Right forelimb (tissue), 1 donor: ENCODE results near the gene PBX2.

Source experiments
- DNase-seq: peaks from one replicate; pipeline ENCODE4 v3.0.0-alpha.2; 2018

PBX2 gene

GRCh38 chr6:32170294-32170693 is 19.7 kb downstream of the PBX2 start:
- no peak for DNase-seq

GRCh38 chr6:32168807-32169591 is 21.0 kb downstream of the PBX2 start:
- no peak for DNase-seq

GRCh38 chr6:32168350-32168749 is 21.7 kb downstream of the PBX2 start:
- no peak for DNase-seq

- no peak for DNase-seq
Observed at GRCh38 chr6:32167761-32168262, 22.2 kb downstream of the PBX2 start.

GRCh38 chr6:32167154-32167760 is 22.7 kb downstream of the PBX2 start:
- DNase-seq: no peak

- no peak for DNase-seq
Observed at GRCh38 chr6:32166411-32167061, 23.5 kb downstream of the PBX2 start.

GRCh38 chr6:32164295-32164694 is 25.7 kb downstream of the PBX2 start, which contains the start of gene EGFL8:
Gene EGFL8 (plus strand): TSS chr6:32164595. CDS start chr6:32166166, 1,571 bp downstream.
- DNase-seq: no peak

GRCh38 chr6:32163559-32164258 is 26.3 kb downstream of the PBX2 start:
- no peak for DNase-seq

- no peak for DNase-seq
Observed at GRCh38 chr6:32158052-32158451, 31.9 kb downstream of the PBX2 start.

- no peak for DNase-seq
Observed at GRCh38 chr6:32156891-32157290, 33.1 kb downstream of the PBX2 start.

GRCh38 chr6:32154514-32155161 is 35.4 kb downstream of the PBX2 start:
- DNase-seq: no peak

GRCh38 chr6:32153564-32154513 is 36.2 kb downstream of the PBX2 start, which contains the start of gene PPT2:
Gene PPT2 (plus strand): TSS chr6:32154141. CDS start chr6:32154595, 454 bp downstream.
- DNase-seq: peak; percentile 94

- DNase-seq: no peak
Observed at GRCh38 chr6:32152769-32153563, 37.0 kb downstream of the PBX2 start.

GRCh38 chr6:32151863-32152768 is 37.9 kb downstream of the PBX2 start, which contains the start of gene PRRT1:
Gene PRRT1 (minus strand): TSS chr6:32151939. CDS start chr6:32151827, 112 bp downstream.
- no peak for DNase-seq

- no peak for DNase-seq
Observed at GRCh38 chr6:32151181-32151862, 38.7 kb downstream of the PBX2 start.

GRCh38 chr6:32149932-32150870 is 39.8 kb downstream of the PBX2 start:
- no peak for DNase-seq

- DNase-seq: no peak
Observed at GRCh38 chr6:32149092-32149755, 40.8 kb downstream of the PBX2 start.
